GM23338 (cell line): Measurements from ENCODE around the gene MAN1C1. TPM values are rescaled to one million over a fixed set of nuclear protein-coding genes. Genes with fewer than 3 reads are reported as not detected.

Experiments used
- ATAC-seq: fragments of 200-7000 bp; cut with Tn5 transposase; 3 replicates; pipeline ENCODE4 v1.9.1; 2020
- DNase-seq: peaks from one replicate; pipeline ENCODE4 v3.0.0-alpha.2; 2015; ENCODE audit warnings: low spot score
- H2AFZ ChIP-seq: fragments of 200-600 bp; sonication (generic); 2 replicates; pipeline ENCODE4 v1.8.0; 2016; ENCODE audit warnings: antibody characterized with exemption, mild to moderate bottlenecking, moderate library complexity
- H3F3A ChIP-seq: fragments of 200-600 bp; sonication (generic); replicated peaks from 2 replicates; pipeline ENCODE4 v1.8.0; 2017; ENCODE audit warnings: antibody characterized with exemption, mixed run types, low read depth
- H3K27ac ChIP-seq: fragments of 200-600 bp; sonication (generic); 2 replicates; pipeline ENCODE4 v1.6.1; 2016; ENCODE audit warnings: low read depth
- H3K27me3 ChIP-seq: fragments of 200-600 bp; sonication (generic); 2 replicates; pipeline ENCODE4 v1.8.0; 2016; ENCODE audit warnings: mild to moderate bottlenecking, mixed run types, moderate library complexity; ENCODE audit not compliant: insufficient read depth
- H3K36me3 ChIP-seq: fragments of 200-600 bp; sonication (generic); 2 replicates; pipeline ENCODE4 v1.8.0; 2016; ENCODE audit warnings: mild to moderate bottlenecking; ENCODE audit not compliant: insufficient read depth
- H3K4me1 ChIP-seq: fragments of 200-600 bp; sonication (generic); 2 replicates; pipeline ENCODE4 v1.8.0; 2016; ENCODE audit warnings: mild to moderate bottlenecking, moderate library complexity; ENCODE audit not compliant: insufficient read depth
- H3K4me2 ChIP-seq: fragments of 200-600 bp; sonication (generic); 2 replicates; pipeline ENCODE4 v1.7.1; 2017; ENCODE audit warnings: mixed run types
- H3K4me3 ChIP-seq: fragments of 200-600 bp; sonication (generic); 2 replicates; pipeline ENCODE4 v1.6.1; 2016; ENCODE audit warnings: mixed run types
- H3K79me2 ChIP-seq: fragments of 200-600 bp; sonication (generic); replicated peaks from 2 replicates; pipeline ENCODE4 v1.8.0; 2017; ENCODE audit warnings: mild to moderate bottlenecking; ENCODE audit not compliant: insufficient read depth
- H3K9me2 ChIP-seq: fragments of 200-600 bp; sonication (generic); 2 replicates; pipeline ENCODE4 v1.8.0; 2017; ENCODE audit not compliant: insufficient read depth
- H4K20me1 ChIP-seq: fragments of 200-600 bp; sonication (generic); replicated peaks from 2 replicates; pipeline ENCODE4 v1.8.0; 2017; ENCODE audit warnings: mild to moderate bottlenecking; ENCODE audit not compliant: insufficient read depth
- H3K27ac Mint-ChIP-seq: 2 replicates; pipeline ENCODE4 v1.8.0; 2020; ENCODE audit warnings: inconsistent platforms, mild to moderate bottlenecking, moderate library complexity, mixed read lengths
- H3K27me3 Mint-ChIP-seq: 3 replicates; pipeline ENCODE4 v1.8.0; 2022; ENCODE audit warnings: low read depth, mild to moderate bottlenecking, moderate library complexity, mixed read lengths, inconsistent platforms; ENCODE audit not compliant: insufficient read depth, poor library complexity
- H3K36me3 Mint-ChIP-seq: 3 replicates; pipeline ENCODE4 v1.8.0; 2021; ENCODE audit warnings: low read depth, mild to moderate bottlenecking, inconsistent platforms, moderate library complexity, mixed read lengths
- H3K4me1 Mint-ChIP-seq: 3 replicates; pipeline ENCODE4 v1.8.0; 2020; ENCODE audit warnings: mild to moderate bottlenecking, inconsistent platforms, mixed read lengths
- H3K4me3 Mint-ChIP-seq: 3 replicates; pipeline ENCODE4 v1.8.0; 2021; ENCODE audit warnings: moderate library complexity, mild to moderate bottlenecking, inconsistent platforms, mixed read lengths
- H3K9me3 Mint-ChIP-seq: 3 replicates; pipeline ENCODE4 v1.8.0; 2020; ENCODE audit warnings: moderate library complexity, mild to moderate bottlenecking, inconsistent platforms, mixed read lengths
- CREB1 ChIP-seq: fragments of 250-450 bp; sonication (Bioruptor Pico); IDR thresholded peaks from 2 replicates; pipeline ENCODE4 v1.5.0; 2020; ENCODE audit warnings: low read depth, mild to moderate bottlenecking, moderate library complexity
- CTCF ChIP-seq, 2 experiments: fragments of 200-600 bp in 1 of 2; sonication (generic) in 1 of 2; conservative IDR thresholded peaks; 2 replicates each; pipeline versions ENCODE4 v1.5.1 to v1.6.1; 2016 to 2017; ENCODE audit warnings: antibody characterized with exemption in 2 of 2, low read depth in 2 of 2, mild to moderate bottlenecking in 2 of 2, moderate library complexity in 1 of 2
- EZH2phosphoT487 ChIP-seq: fragments of 200-600 bp; sonication (generic); IDR thresholded peaks from one replicate; pipeline ENCODE4 v1.8.1; 2018; ENCODE audit warnings: antibody characterized with exemption; ENCODE audit not compliant: unreplicated experiment
- JUNB ChIP-seq: IDR thresholded peaks from one replicate; pipeline ENCODE4 v1.6.1; 2016; ENCODE audit warnings: antibody characterized with exemption; ENCODE audit not compliant: unreplicated experiment
- NANOG ChIP-seq: IDR thresholded peaks from 2 replicates; pipeline ENCODE4 v1.6.1; 2016; ENCODE audit warnings: antibody characterized with exemption, borderline replicate concordance
- POLR2AphosphoS5 ChIP-seq: IDR thresholded peaks from 2 replicates; pipeline ENCODE4 v1.6.1; 2016; ENCODE audit warnings: antibody characterized with exemption, low read depth
- STAT1 ChIP-seq: IDR thresholded peaks from one replicate; pipeline ENCODE4 v1.6.1; 2016; ENCODE audit warnings: antibody characterized with exemption; ENCODE audit not compliant: unreplicated experiment
- ZNF331 ChIP-seq: fragments of 250-450 bp; sonication (Bioruptor Pico); IDR thresholded peaks from 2 replicates; pipeline ENCODE4 v1.5.0; 2020; ENCODE audit warnings: low read depth, mild to moderate bottlenecking, moderate library complexity
- polyA plus RNA-seq: library from polyadenylated mRNA; unstranded; fragments of >200 nt; fragmentation: Nextera tagmentation; extraction: Ambion mirVana; gene quantifications from 2 replicates; pipeline ENCODE4 v1.2.1, GENCODE V29; 2016
- total RNA-seq: library from RNA; depleted of rRNA; stranded (reverse); fragments of >200 nt; shearing (Covaris generic); gene quantifications from 2 replicates; pipeline ENCODE4 v1.2.3, GENCODE V29; 2014
- TF ChIP-seq, protein P1 (sequence below): IDR thresholded peaks from 2 replicates; pipeline ENCODE4 v1.6.1; 2016; ENCODE audit warnings: antibody characterized with exemption
- TF ChIP-seq, protein P2 (sequence below): IDR thresholded peaks from one replicate; pipeline ENCODE4 v1.6.1; 2018; ENCODE audit warnings: antibody characterized with exemption; ENCODE audit not compliant: unreplicated experiment

The MAN1C1 gene
- total and polyA plus RNA-seq, 2 experiments from 2014 or later = 5.4 to 13.6 TPM

GRCh38 chr1:25740071-25740470, 123.5 kb downstream of the MAN1C1 start:
- Histone ChIP-seq H3K36me3 (no peaks in the 10 kb centered on the region), H3K27ac (no peak overlapping the region), H3K4me2 (no peak overlapping the region), H3K27me3 (no peaks in the 10 kb centered on the region), H3K4me3 (no peak overlapping the region), H2AFZ (no peak overlapping the region), H3F3A (no peaks in the 10 kb centered on the region), H4K20me1 (no peaks in the 10 kb centered on the region), H3K9me2 (no peaks in the 10 kb centered on the region), H3K79me2 (no peaks in the 10 kb centered on the region), H3K4me1 (0 out of 2 replicates have a peak, but pooled peaks cover 4% of the 10 kb centered on the region)
- Mint-ChIP-seq H3K4me3 (no peak overlapping the region), H3K27me3 (peaks cover 11% of the 10 kb centered on the region), H3K4me1 (peaks cover 10% of the 10 kb centered on the region), H3K36me3 (no peaks in the 10 kb centered on the region; the same call in 2 of the 3 replicates), H3K27ac (no peak overlapping the region), H3K9me3 (no peaks in the 10 kb centered on the region)
- DNase-seq (no peak), ATAC-seq (no peak)
- TF ChIP-seq POLR2AphosphoS5 = no peak
- TF ChIP-seq STAT1 = no peak
- TF ChIP-seq, protein P1, sequence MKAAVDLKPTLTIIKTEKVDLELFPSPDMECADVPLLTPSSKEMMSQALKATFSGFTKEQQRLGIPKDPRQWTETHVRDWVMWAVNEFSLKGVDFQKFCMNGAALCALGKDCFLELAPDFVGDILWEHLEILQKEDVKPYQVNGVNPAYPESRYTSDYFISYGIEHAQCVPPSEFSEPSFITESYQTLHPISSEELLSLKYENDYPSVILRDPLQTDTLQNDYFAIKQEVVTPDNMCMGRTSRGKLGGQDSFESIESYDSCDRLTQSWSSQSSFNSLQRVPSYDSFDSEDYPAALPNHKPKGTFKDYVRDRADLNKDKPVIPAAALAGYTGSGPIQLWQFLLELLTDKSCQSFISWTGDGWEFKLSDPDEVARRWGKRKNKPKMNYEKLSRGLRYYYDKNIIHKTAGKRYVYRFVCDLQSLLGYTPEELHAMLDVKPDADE = no peak

- H3K27ac ChIP-seq = no peak overlapping the region
- H3K4me2 ChIP-seq = no peak overlapping the region
- no peaks in the 10 kb centered on the region for H3K79me2 ChIP-seq
- no peaks in the 10 kb centered on the region for H3K27me3 ChIP-seq
- no peaks in the 10 kb centered on the region for H3K9me2 ChIP-seq
- no peaks in the 10 kb centered on the region for H3F3A ChIP-seq
- Mint-ChIP-seq H3K4me1 (peaks cover 16% of the 10 kb centered on the region), H3K9me3 (no peaks in the 10 kb centered on the region), H3K36me3 (no peaks in the 10 kb centered on the region; the same call in 2 of the 3 replicates), H3K27ac (no peak overlapping the region), H3K4me3 (no peak overlapping the region), H3K27me3 (peaks cover 16% of the 10 kb centered on the region)
- 0 out of 2 replicates have a peak, but pooled peaks cover 9% of the 10 kb centered on the region for H3K4me1 ChIP-seq
- DNase-seq (no peak), ATAC-seq (no peak)
- H3K4me3 ChIP-seq = no peak overlapping the region
- H4K20me1 ChIP-seq = no peaks in the 10 kb centered on the region
- no peak for TF ChIP-seq JUNB
- TF ChIP-seq NANOG = no peak
- no peak for TF ChIP-seq ZNF331 (CRISPR knock-in tag)
- no peak for TF ChIP-seq POLR2AphosphoS5
- TF ChIP-seq, protein P1 = no peak
- TF ChIP-seq STAT1 = no peak
- no peak for TF ChIP-seq EZH2phosphoT487
- TF ChIP-seq CTCF (conservative IDR thresholded peaks at IDR 0.05; ENCODE audit: low read depth in 2 of 2) = no peak
- no peak for TF ChIP-seq CREB1 (CRISPR knock-in tag)
- TF ChIP-seq, protein P2, sequence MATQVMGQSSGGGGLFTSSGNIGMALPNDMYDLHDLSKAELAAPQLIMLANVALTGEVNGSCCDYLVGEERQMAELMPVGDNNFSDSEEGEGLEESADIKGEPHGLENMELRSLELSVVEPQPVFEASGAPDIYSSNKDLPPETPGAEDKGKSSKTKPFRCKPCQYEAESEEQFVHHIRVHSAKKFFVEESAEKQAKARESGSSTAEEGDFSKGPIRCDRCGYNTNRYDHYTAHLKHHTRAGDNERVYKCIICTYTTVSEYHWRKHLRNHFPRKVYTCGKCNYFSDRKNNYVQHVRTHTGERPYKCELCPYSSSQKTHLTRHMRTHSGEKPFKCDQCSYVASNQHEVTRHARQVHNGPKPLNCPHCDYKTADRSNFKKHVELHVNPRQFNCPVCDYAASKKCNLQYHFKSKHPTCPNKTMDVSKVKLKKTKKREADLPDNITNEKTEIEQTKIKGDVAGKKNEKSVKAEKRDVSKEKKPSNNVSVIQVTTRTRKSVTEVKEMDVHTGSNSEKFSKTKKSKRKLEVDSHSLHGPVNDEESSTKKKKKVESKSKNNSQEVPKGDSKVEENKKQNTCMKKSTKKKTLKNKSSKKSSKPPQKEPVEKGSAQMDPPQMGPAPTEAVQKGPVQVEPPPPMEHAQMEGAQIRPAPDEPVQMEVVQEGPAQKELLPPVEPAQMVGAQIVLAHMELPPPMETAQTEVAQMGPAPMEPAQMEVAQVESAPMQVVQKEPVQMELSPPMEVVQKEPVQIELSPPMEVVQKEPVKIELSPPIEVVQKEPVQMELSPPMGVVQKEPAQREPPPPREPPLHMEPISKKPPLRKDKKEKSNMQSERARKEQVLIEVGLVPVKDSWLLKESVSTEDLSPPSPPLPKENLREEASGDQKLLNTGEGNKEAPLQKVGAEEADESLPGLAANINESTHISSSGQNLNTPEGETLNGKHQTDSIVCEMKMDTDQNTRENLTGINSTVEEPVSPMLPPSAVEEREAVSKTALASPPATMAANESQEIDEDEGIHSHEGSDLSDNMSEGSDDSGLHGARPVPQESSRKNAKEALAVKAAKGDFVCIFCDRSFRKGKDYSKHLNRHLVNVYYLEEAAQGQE = no peak
- H3K36me3 ChIP-seq = no peaks in the 10 kb centered on the region
- no peak overlapping the region for H2AFZ ChIP-seq
Observed at GRCh38 chr1:25742316-25742715, 125.7 kb downstream of the MAN1C1 start.
